ENCODE measurements around the gene ANXA2R. TPM values are rescaled to one million over a fixed set of nuclear protein-coding genes. Genes with fewer than 3 reads are reported as not detected.
A peak's percentile ranks its signal among the peaks of the same experiment; 100 is the strongest.

Gene ANXA2R
- total and polyA plus RNA-seq, 4 donors, result 0.49 to 2.0 (median 0.71) TPM

DNA sequence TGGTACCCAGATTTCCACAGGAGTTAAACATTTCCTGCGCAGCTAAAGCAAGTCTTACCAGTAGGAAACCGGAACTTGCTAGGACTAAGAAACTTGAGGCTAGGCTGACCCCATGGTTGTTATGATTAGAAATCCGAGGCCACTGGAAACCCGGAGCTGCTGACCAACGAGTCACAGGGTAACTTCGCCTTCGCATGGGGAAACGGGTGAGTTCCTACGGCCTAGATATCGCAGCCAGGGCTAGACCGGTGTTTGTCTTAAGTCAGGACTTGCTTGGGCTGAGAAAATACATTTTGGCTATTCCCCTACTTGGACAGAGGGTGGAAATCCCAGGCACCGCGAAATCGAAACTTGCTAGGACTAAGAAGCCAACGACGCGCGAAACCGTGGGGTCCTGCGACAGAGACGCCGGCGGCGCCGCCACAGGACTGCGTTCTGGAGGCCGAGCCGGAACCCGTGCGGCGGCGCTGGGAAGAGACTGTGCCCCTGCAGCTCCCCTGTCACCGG lies 1.6 kb upstream of the ANXA2R start:
- Histone ChIP-seq H3K36me3 (ENCODE audit: control insufficient read depth in 4 of 4, insufficient read depth in 3 of 4, low read depth in 1 of 4, low read length in 3 of 4) (no peaks in the 10 kb centered on the region), H3K27me3 (ENCODE audit: control insufficient read depth in 4 of 4, insufficient read depth in 4 of 4, low read length in 3 of 4) (peaks cover 0 to 36% (median 12%) of the 10 kb centered on the region in 4 donors), H3K9me3 (ENCODE audit: control insufficient read depth in 4 of 4, low read length in 3 of 4) (peaks cover 2 to 23% (median 12%) of the 10 kb centered on the region in 4 donors), H3K9ac (ENCODE audit: low read depth in 1 of 2, low read length in 2 of 2) (peak overlapping the region; percentile 43 to 58), H3K27ac (ENCODE audit: low read depth in 1 of 2, low read length in 2 of 2) (peak overlapping the region; percentile 65 to 92), H3K4me3 (ENCODE audit: low read depth in 1 of 3, low read length in 3 of 3) (peak overlapping the region; percentile 36 to 65 (median 61)), H3K4me1 (ENCODE audit: control insufficient read depth in 4 of 4, insufficient read depth in 4 of 4, low read length in 3 of 4) (peaks cover 3 to 36% (median 23%) of the 10 kb centered on the region in 4 donors)
- no peak for TF ChIP-seq HNF4A (conservative IDR thresholded peaks at IDR 0.05)
- no peak for TF ChIP-seq MAX (IDR thresholded peaks at IDR 0.05)
- TF ChIP-seq TAF1 (conservative IDR thresholded peaks at IDR 0.05), result peak; percentile 31
- TF ChIP-seq YY1 (IDR thresholded peaks at IDR 0.05), result no peak
- no peak for TF ChIP-seq JUND (IDR thresholded peaks at IDR 0.05)
- no peak for TF ChIP-seq NR2F2 (IDR thresholded peaks at IDR 0.05)
- WGBS, result 1% methylated on average over 33 of the region's 33 CpGs
- DNase-seq (ENCODE audit: low spot score), result peak; percentile 70

DNA sequence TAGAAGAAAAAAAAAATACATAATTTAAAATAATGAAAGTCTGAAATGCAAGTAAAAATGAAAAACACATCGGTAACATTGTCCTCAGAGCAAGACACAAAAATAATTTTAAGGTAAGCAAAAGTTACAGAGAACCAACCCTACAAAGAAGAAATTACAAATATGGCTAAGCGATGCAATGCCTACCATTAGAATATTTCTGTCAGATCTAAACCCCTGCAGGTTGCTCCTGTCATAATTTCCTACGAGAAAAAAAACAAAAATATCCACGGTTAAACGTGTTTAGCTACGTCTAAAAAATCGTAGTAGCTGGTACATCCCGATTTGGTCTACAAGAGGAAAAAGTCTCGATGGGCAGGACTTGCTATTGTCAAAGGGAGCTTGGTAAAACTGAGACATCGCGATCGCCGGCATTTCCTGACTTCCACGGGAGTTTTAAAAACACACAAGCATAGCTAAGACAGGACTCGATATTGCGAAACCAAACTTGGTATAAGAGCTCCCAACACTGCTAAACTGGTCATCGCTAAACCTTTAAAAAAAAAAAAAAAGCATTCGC lies 1.1 kb upstream of the ANXA2R start:
- Histone ChIP-seq H3K36me3 (ENCODE audit: control insufficient read depth in 4 of 4, insufficient read depth in 3 of 4, low read depth in 1 of 4, low read length in 3 of 4) (no peaks in the 10 kb centered on the region), H3K9ac (ENCODE audit: low read depth in 1 of 2, low read length in 2 of 2) (peak overlapping the region; percentile 43 to 75), H3K4me1 (ENCODE audit: control insufficient read depth in 4 of 4, insufficient read depth in 4 of 4, low read length in 3 of 4) (peaks cover 3 to 36% (median 23%) of the 10 kb centered on the region in 4 donors), H3K27me3 (ENCODE audit: control insufficient read depth in 4 of 4, insufficient read depth in 4 of 4, low read length in 3 of 4) (peaks cover 0 to 39% (median 14%) of the 10 kb centered on the region in 4 donors), H3K9me3 (ENCODE audit: control insufficient read depth in 4 of 4, low read length in 3 of 4) (peaks cover 2 to 23% (median 12%) of the 10 kb centered on the region in 4 donors), H3K27ac (ENCODE audit: low read depth in 1 of 2, low read length in 2 of 2) (peak overlapping the region; percentile 65 to 92), H3K4me3 (ENCODE audit: low read depth in 1 of 3, low read length in 3 of 3) (peak overlapping the region; percentile 36 to 65 (median 61))
- 8% methylated on average over 18 of the region's 18 CpGs for WGBS
- TF ChIP-seq ZBTB33 (IDR thresholded peaks at IDR 0.05) (peak; percentile 42), FOXA1 (IDR thresholded peaks at IDR 0.05) (no peak)
- DNase-seq (ENCODE audit: low spot score), result peak; percentile 47

- Histone ChIP-seq H3K4me1 (ENCODE audit: control insufficient read depth in 4 of 4, insufficient read depth in 4 of 4, low read length in 3 of 4) (peaks cover 3 to 36% (median 23%) of the 10 kb centered on the region in 4 donors), H3K9me3 (ENCODE audit: control insufficient read depth in 4 of 4, low read length in 3 of 4) (peaks cover 3 to 23% (median 12%) of the 10 kb centered on the region in 4 donors), H3K27me3 (ENCODE audit: control insufficient read depth in 4 of 4, insufficient read depth in 4 of 4, low read length in 3 of 4) (peaks cover 0 to 39% (median 14%) of the 10 kb centered on the region in 4 donors), H3K36me3 (ENCODE audit: control insufficient read depth in 4 of 4, insufficient read depth in 3 of 4, low read depth in 1 of 4, low read length in 3 of 4) (no peaks in the 10 kb centered on the region), H3K4me3 (ENCODE audit: low read depth in 1 of 3, low read length in 3 of 3) (peak overlapping the region; percentile 15 to 65 (median 32)), H3K27ac (ENCODE audit: low read depth in 1 of 2, low read length in 2 of 2) (peak overlapping the region; percentile 74 to 92), H3K9ac (ENCODE audit: low read depth in 1 of 2, low read length in 2 of 2) (peak overlapping the region in 1 of 2 donors; percentile 60)
- TF ChIP-seq TAF1 (conservative IDR thresholded peaks at IDR 0.05), result peak; percentile 23
- TF ChIP-seq GABPA (IDR thresholded peaks at IDR 0.05 in 1 of 2, conservative IDR thresholded peaks at IDR 0.05 in 1 of 2), result no peak
- WGBS, result 18% methylated on average over 35 of the region's 35 CpGs
- peak; percentile 66 for DNase-seq (ENCODE audit: low spot score)
Measured at GRCh38 chr5:43039471-43040286, 440 bp downstream of the ANXA2R start.

Data from liver (tissue), 9 donors.